Esophagus mucosa (tissue), 1 donor: Measurements from ENCODE around the gene ARL8B. TPM values are rescaled to one million over a fixed set of nuclear protein-coding genes. Genes with fewer than 3 reads are reported as not detected.
"Not testable (repeated sequence)": the region's sequence is repeated elsewhere in the genome, so short reads cannot be mapped to it uniquely, and the experiment has no call there.

Experiments used
- ATAC-seq: fragments of 200-7000 bp; cut with Tn5 transposase; one replicate; pipeline ENCODE4 v1.9.1; 2020
- total RNA-seq: library from RNA; stranded (reverse); gene quantifications from one replicate; pipeline ENCODE4 v1.2.4, GENCODE V29; 2023
- donor health status: DM: yes; HTN: yes; CAD: no.

The ARL8B gene
- total RNA-seq, 1 donor from 2014 or later = 77.3 TPM

- not testable (repeated sequence) for ATAC-seq
Observed at GRCh38 chr3:5147152-5147551, 25.1 kb downstream of the ARL8B start.

GRCh38 chr3:5149306-5149880 lies 27.3 kb downstream of the ARL8B start:
- no peak for ATAC-seq

- no peak for ATAC-seq
Observed at GRCh38 chr3:5151586-5151985, 29.5 kb downstream of the ARL8B start.

GRCh38 chr3:5153074-5153473 lies 31.0 kb downstream of the ARL8B start:
- ATAC-seq = no peak

- ATAC-seq = no peak
Observed at GRCh38 chr3:5155241-5155640, 33.1 kb downstream of the ARL8B start.

GRCh38 chr3:5160321-5160720 lies 38.2 kb downstream of the ARL8B start:
- ATAC-seq = no peak

- no peak for ATAC-seq
Observed at GRCh38 chr3:5160940-5161858, 39.1 kb downstream of the ARL8B start.

- ATAC-seq = peak; percentile 53
Observed at GRCh38 chr3:5162102-5162501, 40.0 kb downstream of the ARL8B start.

GRCh38 chr3:5165698-5166097 lies 43.6 kb downstream of the ARL8B start:
- ATAC-seq = no peak

- ATAC-seq = no peak
Observed at GRCh38 chr3:5166846-5167245, 44.8 kb downstream of the ARL8B start.

- ATAC-seq = no peak
Observed at GRCh38 chr3:5168110-5168509, 46.0 kb downstream of the ARL8B start.

- no peak for ATAC-seq
Observed at GRCh38 chr3:5169807-5170206, 47.7 kb downstream of the ARL8B start.

- ATAC-seq = no peak
Observed at GRCh38 chr3:5170975-5171374, 48.9 kb downstream of the ARL8B start.

GRCh38 chr3:5172018-5172417 lies 49.9 kb downstream of the ARL8B start:
- no peak for ATAC-seq

- ATAC-seq = not testable (repeated sequence)
Observed at GRCh38 chr3:5179036-5179435, 56.9 kb downstream of the ARL8B start.

GRCh38 chr3:5181469-5182141 lies 59.5 kb downstream of the ARL8B start:
- ATAC-seq = peak; percentile 46

GRCh38 chr3:5183714-5184113 lies 61.6 kb downstream of the ARL8B start:
- not testable (repeated sequence) for ATAC-seq

- ATAC-seq = no peak
Observed at GRCh38 chr3:5184499-5184898, 62.4 kb downstream of the ARL8B start.

GRCh38 chr3:5185093-5185673 lies 63.1 kb downstream of the ARL8B start:
- no peak for ATAC-seq

GRCh38 chr3:5186089-5186857 lies 64.2 kb downstream of the ARL8B start:
- ATAC-seq = no peak

GRCh38 chr3:5186858-5187155 lies 64.7 kb downstream of the ARL8B start:
- no peak for ATAC-seq

- ATAC-seq = peak; percentile 98
Observed at GRCh38 chr3:5187156-5187919, 65.2 kb downstream of the ARL8B start, which contains the start of gene EDEM1. TSS of gene EDEM1 (plus strand) at chr3:5187707. CDS start at chr3:5187806, 99 bp downstream.
